ENCODE measurements around the gene PPP1R37.

DNA sequence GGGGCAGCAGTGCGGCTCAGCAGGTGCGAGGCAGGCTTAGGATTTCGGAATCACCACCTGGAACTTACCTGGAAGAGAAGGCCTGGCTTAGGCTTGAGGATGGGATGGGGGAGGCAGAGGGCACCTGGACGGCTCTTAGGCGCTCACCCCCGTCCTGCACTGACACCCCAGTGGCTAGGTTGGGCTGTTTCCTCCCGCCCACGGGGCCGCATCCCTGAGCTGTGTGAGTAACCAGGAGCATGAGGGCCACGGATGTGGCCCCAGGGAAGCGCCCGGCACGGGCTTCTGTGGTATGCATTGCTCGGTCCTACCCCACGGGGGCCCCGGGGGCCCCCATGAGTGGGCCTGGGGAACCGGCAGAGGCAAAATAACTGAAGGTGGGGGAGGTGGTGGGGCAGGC is 70.2 kb downstream of the PPP1R37 start:
- TF ChIP-seq, protein P1, sequence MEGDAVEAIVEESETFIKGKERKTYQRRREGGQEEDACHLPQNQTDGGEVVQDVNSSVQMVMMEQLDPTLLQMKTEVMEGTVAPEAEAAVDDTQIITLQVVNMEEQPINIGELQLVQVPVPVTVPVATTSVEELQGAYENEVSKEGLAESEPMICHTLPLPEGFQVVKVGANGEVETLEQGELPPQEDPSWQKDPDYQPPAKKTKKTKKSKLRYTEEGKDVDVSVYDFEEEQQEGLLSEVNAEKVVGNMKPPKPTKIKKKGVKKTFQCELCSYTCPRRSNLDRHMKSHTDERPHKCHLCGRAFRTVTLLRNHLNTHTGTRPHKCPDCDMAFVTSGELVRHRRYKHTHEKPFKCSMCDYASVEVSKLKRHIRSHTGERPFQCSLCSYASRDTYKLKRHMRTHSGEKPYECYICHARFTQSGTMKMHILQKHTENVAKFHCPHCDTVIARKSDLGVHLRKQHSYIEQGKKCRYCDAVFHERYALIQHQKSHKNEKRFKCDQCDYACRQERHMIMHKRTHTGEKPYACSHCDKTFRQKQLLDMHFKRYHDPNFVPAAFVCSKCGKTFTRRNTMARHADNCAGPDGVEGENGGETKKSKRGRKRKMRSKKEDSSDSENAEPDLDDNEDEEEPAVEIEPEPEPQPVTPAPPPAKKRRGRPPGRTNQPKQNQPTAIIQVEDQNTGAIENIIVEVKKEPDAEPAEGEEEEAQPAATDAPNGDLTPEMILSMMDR (IDR thresholded peaks at IDR 0.05; ENCODE audit: extremely low read depth in 1 of 2, insufficient read depth in 1 of 2, low read depth in 1 of 2, low read length in 2 of 2) = no peak
- no peak for TF ChIP-seq POLR2A (IDR thresholded peaks at IDR 0.05; ENCODE audit: low read depth, low read length)
- TF ChIP-seq POLR2AphosphoS5 (IDR thresholded peaks at IDR 0.05; ENCODE audit: insufficient read depth, low read depth, low read length) = no peak
- TF ChIP-seq JUN (IDR thresholded peaks at IDR 0.05; ENCODE audit: borderline replicate concordance, insufficient read depth, insufficient read length, low read depth) = no peak
- TF ChIP-seq, protein P2, sequence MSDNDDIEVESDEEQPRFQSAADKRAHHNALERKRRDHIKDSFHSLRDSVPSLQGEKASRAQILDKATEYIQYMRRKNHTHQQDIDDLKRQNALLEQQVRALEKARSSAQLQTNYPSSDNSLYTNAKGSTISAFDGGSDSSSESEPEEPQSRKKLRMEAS (IDR thresholded peaks at IDR 0.05; ENCODE audit: insufficient read depth, insufficient read length) = no peak
- TF ChIP-seq GATA2 (IDR thresholded peaks at IDR 0.05; ENCODE audit: insufficient read depth, insufficient read length, low read depth, low read length) = no peak
- TF ChIP-seq EZH2 (IDR thresholded peaks at IDR 0.05; ENCODE audit: borderline replicate concordance, low read depth, low read length, severe bottlenecking) = no peak
- TF ChIP-seq FOS (IDR thresholded peaks at IDR 0.05; ENCODE audit: borderline replicate concordance, insufficient read depth, low read length) = no peak
- no peak for TF ChIP-seq MYC (IDR thresholded peaks at IDR 0.05; ENCODE audit: low read depth, low read length)

All from endothelial cell of umbilical vein (primary cell).